ENCODE results near the gene SPG7. TPM values are rescaled to one million over a fixed set of nuclear protein-coding genes. Genes with fewer than 3 reads are reported as not detected.

SPG7 gene
- total RNA-seq, 1 experiment from 2014 or later: 98.5 TPM

DNA sequence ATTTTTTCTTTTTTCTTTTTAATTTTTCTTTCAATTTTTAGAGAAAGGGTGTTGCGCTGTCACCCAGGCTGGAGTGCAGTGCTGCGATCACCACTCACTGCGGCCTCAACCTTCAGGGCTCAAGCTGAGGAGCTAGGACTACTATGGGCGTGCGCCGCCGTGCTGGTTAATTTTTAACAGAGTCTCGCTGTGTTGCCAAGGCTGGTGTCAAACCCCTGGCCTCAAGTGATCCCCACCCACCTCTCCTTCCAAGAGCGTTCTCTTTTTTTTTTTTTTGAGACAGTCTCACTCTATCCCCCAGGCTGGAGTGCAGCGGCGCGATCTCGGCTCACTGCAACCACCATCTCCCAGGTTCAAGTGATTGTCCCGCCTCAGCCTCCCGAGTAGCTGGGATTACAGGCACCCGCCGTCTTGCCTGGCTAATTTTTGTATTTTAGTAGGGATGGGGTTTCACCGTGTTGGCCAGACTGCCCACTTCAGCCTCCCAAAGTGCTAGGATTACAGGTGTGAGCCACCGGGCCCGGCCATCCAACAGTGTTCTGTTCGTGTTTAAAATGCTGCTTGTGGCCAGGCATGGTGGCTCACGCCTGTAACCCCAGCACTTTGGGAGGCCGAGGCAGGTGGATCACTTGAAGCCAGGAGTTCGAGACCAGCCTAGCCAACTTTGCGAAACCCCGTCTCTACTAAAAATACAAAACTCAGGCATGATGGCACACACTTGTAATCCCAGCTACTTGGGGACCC lies 37.8 kb downstream of the SPG7 start:
- no peak for DNase-seq (ENCODE audit: low read depth)

DNA sequence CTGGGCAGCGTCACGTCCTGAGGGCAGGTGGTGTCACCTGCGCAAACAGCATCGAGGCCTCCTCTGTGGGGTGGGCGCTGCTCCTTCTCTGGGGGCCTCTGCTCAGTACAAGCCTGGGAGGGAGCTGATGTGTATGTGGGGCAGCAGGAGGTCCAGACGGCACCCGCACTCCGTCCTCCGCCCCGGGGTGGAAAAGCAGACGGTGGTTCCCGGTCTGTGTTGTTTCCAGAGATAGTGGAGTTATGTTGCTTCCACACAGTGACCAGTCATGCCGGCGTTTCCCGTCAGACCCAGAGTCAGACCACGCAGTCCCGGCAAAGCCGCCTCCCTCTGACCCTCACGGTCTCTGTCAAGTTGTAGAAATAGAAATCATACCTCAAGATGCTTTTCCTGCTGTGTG lies 38.6 kb downstream of the SPG7 start:
- no peak for DNase-seq (ENCODE audit: low read depth)

DNA sequence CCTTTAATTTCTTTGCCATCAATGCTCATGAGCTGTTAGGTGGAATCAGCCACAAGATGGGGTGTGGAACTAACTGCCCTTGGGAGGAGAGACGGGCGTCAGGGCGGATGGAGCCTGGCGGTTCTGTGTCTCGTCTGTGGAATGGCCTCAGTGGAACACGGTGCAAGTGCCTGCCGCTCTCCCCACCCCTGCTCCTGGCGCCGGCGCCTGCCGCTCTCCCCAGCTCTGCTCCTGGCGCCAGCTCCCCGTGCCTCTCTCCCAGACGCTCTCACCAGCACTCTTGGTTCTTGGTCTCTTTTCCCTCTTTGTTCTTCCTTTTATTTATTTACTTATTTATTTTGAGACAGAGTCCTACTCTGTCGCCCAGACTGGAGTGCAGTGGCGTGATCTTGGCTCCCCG lies 39.1 kb downstream of the SPG7 start:
- no peak for DNase-seq (ENCODE audit: low read depth)

DNA sequence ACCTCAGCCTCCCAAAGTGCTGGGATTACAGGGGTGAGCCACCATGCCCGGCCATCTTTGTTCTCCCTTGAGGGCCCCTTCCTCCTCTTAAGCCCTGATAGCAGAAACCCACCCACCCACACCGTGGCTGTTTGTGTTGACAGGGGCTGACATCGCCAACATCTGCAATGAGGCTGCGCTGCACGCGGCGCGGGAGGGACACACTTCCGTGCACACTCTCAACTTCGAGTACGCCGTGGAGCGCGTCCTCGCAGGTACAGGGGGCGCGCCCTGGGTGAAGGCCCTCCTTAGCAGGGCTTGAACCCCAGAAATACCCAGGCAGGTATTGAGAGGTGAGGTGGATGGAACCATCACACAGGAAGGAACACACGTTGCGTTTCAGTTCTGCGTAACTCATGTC lies 39.7 kb downstream of the SPG7 start:
- no peak for DNase-seq (ENCODE audit: low read depth)

DNA sequence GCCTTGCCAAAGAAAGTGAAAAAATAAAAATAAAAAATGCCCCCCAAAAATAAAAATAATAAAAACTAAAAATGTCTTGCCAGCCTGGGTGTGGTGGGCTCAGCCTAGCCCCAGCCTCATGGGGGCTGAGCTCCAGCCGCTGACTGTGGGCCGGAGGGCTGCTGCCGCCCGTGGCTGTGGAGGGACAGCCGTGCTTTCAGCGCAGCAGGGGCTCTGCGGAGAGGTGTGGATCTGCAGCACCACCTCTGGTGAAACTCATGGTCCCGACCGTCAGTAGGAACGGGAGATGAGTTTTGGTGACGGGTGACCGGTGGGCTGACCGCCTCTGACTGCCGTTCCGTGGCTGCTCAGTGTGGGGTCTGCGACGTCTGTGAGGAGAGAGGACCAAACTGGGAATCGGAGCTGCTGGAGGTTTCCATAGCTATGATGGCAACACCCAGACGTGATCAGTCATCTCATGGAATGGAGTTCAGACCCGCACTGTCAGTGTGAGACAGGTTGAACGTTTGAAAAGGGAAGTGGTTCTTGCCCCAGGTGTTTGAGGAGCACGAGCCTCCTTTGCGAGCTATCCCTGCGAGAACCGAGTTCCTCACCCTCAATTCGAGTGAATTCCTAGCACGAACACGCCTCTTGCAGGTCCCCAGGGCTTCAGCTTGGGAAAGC lies 40.3 kb downstream of the SPG7 start:
- DNase-seq (ENCODE audit: low read depth): no peak

DNA sequence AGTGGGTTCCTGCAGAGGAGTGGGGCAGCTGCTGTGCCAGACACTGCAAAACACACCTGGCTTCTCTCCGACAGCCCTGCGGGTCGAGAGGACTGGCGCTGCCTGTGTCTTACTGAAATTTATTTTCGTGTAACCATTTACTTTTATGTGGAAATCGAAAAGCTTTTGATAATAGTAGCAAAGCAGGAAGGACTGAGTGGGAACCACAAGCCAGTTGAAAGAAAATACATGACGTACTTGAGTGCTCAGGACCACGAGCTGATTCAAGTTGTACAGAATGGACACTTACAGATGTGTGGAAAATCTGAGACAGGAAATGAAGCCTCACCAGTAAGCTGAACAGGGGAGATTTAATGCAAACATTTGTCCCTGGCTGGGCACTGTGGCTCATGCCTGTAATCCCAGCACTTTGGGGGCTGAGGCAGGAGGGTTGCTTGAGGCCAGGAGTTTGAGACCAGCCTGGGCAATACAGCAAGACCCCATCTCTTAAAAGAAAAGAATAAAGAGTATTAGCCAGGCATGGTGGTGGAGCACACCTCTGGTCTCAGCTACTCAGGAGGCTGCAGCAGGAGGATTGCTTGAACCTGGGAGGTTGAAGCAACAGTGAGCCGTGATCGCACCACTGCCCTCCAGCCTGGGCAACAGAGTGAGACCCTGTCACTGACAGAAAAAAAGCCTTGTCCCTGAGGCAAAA lies 41.0 kb downstream of the SPG7 start:
- DNase-seq (ENCODE audit: low read depth): no peak

DNA sequence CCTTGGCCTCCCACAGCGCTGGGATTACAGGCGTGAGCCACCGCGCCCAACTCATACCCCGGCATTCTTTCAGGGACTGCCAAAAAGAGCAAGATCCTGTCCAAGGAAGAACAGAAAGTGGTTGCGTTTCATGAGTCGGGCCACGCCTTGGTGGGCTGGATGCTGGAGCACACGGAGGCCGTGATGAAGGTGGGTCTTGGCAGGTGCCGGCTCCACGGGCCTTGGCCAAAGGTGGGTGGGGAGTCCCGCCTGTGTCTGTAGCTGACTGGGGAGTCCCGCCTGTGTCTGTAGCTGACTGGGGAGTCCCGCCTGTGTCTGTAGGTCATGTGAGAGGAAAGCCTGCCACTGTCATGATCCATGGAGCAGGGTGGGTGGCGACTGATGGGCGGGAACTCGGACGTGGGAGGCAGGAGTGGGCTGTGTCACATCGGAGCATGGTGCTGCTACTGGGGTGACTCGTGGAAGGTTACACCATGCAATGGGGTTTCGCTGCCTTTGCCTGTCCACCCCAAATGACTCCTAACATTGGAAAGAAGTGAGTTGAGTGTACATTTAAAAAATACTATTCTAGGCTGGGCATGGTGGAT lies 42.3 kb downstream of the SPG7 start:
- DNase-seq (ENCODE audit: low read depth): no peak

DNA sequence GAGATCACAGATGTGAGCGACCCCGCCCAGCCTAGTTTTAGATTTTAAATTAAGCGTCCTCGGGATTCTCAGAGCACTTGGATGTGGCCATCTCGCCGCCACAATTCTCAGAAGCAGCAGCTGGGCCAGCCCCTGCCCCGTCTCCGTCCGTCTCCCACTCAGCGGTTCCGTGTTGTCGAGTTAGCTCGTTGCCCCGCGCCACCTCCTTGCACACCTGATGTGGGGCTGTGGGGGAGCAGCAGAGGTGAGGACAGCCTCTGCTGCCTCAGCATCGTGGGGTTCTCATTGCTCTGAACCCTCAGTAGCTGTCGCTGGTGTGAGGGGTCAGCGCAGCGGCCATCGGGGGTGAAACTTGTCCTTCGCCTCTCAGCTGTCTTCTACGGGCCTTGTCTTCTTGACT lies 44.1 kb downstream of the SPG7 start:
- DNase-seq (ENCODE audit: low read depth): no peak

DNA sequence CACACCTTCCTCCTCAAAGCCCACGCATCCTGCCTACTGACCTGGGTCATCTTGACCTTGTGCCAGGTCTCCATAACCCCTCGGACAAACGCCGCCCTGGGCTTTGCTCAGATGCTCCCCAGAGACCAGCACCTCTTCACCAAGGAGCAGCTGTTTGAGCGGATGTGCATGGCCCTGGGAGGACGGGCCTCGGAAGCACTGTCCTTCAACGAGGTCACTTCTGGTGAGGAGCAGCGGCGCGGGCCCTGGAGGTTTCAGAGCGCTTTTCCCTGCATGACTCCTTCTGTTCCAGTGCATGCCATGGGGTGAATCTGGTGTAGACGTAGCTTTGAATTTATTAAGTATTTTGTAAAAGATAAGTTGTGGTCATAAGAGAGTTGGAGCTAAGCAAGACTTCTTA lies 44.7 kb downstream of the SPG7 start:
- no peak for DNase-seq (ENCODE audit: low read depth)

DNA sequence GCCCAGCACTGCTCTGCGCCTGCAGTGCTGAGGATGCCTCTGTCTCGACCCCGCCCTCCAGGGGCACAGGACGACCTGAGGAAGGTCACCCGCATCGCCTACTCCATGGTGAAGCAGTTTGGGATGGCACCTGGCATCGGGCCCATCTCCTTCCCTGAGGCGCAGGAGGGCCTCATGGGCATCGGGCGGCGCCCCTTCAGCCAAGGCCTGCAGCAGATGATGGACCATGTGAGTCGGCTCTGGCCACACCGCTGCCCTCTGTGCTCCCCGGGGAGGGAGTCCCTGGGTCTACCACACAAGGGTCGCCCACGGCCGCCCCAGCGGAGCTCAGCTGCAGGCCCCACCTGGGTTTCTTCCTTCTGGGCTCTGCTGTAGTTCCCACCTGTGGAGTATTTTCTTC lies 45.5 kb downstream of the SPG7 start:
- no peak for DNase-seq (ENCODE audit: low read depth)

DNA sequence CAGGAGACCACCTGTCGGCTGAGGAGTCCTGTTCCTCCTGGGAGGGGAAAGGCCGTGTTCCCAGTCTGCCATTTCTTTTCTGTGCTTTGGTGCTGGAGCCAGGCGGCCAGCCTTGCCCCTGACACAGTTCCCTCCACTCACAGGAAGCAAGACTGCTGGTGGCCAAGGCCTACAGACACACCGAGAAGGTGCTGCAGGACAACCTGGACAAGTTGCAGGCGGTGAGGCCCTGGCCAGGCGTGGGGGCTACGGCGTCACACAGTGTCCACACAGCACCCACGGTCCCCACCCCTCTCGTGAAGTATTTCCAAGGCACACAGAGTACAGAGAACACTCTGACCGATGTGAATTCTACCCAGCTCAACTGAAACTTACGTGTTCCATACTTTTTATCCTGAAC lies 46.1 kb downstream of the SPG7 start:
- no peak for DNase-seq (ENCODE audit: low read depth)

DNA sequence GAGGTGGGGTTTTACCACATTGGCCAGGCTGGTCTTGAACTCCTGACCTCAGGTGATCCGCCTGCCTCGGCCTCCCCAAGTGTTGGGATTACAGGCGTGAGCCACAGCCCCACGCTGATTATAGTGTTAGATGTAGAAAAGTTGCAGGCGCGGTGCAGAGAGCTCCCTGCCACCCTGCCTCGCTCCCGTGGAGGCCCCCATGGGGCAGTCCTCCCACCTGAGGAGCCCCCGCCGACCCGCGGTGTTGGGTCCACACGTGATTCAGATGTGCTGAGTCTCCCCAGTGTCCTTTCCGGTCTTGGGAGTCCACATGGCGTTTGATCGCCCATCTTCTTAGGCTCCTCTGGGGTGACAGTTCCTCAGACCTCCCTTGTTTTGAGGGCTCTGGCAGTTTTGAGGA lies 47.1 kb downstream of the SPG7 start:
- DNase-seq (ENCODE audit: low read depth): no peak

DNA sequence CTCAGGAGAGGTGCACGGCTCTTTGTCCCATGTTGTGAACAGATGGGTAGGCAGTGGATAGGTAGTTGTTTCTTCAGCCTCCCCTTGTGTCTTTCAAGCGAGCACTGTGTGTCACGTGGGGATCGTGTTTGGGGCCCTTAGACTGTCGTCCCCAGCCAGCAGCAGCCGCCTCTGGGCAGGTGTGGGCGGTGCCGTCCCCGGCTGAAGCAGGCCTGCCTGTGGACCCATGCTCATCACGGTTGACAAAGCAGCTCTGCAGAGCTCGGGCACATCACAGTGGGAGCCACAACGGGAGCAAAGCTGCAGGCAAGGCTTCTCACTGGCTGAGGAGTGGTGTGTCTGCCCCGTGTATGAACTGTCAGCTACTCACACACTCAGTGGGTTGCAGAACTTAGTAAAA lies 47.6 kb downstream of the SPG7 start:
- no peak for DNase-seq (ENCODE audit: low read depth)

DNA sequence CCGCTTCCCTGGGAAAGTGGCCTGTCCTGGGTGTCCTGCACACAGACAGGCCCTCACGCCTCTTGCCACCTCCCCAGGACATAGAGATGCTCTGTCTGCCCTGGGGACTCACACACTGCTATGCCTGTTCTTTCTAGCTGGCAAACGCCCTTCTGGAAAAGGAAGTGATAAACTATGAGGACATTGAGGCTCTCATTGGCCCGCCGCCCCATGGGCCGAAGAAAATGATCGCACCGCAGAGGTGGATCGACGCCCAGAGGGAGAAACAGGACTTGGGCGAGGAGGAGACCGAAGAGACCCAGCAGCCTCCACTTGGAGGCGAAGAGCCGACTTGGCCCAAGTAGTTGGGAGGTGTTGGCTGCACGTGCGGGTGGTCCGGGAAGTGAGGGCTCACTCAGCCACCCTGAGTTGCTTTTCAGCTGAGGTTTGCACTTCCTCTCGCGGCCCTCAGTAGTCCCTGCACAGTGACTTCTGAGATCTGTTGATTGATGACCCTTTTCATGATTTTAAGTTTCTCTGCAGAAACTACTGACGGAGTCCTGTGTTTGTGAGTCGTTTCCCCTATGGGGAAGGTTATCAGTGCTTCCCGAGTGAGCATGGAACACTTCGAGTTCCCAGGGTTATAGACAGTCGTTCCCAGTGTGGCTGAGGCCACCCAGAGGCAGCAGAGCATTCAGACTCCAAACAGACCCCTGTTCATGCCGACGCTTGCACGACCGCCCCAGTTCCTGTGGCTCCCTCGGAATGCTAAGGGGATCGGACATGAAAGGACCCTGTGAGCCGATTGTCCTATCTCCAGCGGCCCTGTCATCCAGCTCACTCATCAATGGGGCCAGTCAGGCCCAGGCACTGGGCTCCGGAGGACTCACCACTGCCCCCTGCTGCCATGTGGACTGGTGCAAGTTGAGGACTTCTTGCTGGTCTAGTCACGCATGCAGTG lies 48.8 kb downstream of the SPG7 start:
- DNase-seq (ENCODE audit: low read depth): peak; percentile 49

DNA sequence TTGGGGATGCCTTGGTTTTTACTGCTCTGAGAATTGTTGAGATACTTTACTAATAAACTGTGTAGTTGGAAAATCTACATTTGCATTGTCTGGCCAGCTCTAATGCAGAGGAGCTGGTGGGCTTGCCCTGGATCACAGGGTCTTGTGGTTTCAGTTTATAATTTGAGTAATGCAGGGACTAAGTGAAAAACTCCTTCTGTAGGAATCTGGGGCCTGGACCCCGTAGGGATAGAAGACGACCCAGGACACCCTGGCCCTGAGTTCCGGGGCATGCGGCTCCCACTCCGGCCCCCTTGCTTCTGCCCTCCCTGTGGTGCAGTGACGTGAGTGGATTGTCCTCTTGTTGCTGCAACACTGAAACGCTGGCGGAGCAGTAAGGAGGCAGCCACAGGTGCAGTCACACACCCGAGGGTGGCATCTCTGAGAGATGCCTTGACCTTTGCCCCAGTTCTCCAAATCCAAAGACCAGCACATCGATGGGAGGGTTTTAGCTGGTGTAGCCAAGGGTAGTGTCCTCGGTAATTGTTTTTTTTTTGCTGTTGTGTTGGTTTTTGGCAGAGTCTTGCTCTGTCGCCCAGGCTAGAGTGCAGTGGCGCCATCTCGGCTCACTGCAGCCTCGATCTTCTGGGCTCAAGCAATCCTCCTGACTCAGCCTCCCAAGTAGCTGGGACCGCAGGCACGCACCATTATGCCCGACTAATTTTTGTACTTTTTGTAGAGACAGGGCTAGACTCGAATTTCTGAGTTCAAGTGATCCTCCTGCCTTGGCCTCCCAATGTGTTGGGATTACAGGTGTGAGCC lies 49.7 kb downstream of the SPG7 start:
- no peak for DNase-seq (ENCODE audit: low read depth)

DNA sequence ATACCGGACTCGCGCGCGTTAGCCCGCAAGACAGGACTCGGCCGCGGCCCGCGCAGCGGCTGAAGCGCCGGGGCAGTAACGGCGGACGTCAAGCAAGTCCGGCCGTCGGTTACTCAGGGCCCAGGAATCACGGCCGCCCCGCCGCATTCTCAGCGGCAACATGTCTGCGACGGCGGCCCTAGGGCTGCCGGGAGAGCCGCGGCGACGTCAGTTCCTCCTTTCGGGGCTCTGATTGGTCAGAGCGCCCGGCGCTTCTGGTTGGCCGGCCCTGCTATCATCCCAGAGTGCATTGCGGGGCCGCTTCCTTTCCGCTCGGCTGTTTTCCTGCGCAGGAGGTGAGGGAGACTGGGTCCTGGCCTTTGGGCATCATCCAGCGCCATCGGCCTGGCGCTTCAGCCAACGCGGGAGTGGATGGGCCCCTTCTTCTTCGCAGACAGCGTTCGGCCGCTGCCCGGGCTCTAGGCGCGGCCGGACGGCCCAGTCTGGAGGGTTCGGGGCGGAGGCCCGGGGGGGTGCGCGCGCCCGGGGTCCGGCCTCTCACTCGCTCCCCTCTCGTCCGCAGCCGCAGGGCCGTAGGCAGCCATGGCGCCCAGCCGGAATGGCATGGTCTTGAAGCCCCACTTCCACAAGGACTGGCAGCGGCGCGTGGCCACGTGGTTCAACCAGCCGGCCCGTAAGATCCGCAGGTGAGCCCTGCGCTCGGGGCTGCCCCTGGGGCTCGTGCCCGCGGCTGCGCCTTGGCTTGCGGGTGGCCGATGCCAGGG lies 52.4 kb downstream of the SPG7 start, which contains the start of gene RPL13:
Gene RPL13 (plus strand): TSS at position 305 of the 764 bp plus-strand sequence. CDS start 278 bp downstream, at position 583.
- peak; percentile 96 for DNase-seq (ENCODE audit: low read depth)

DNA sequence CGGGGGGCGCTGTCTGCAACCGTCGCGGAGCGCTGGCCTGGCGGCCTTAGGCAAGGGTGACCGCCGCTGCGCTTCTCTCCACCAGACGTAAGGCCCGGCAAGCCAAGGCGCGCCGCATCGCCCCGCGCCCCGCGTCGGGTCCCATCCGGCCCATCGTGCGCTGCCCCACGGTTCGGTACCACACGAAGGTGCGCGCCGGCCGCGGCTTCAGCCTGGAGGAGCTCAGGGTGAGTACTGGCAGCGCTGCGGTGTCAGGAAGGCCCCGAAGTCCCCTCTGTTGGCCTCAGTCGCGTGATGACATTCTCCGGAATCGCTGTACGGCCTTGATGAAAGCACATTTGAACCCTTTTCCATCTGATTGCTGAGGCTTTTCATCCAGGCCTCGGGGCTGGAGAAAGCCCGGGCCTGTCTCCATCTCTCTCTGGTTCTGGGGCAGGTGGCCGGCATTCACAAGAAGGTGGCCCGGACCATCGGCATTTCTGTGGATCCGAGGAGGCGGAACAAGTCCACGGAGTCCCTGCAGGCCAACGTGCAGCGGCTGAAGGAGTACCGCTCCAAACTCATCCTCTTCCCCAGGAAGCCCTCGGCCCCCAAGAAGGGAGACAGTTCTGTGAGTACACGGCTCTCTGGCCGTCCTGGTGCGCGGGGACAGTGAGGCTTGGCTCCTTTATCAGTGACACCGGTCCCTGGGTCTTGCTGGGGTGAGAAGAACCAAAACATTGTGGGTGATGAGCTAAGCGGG lies 53.1 kb downstream of the SPG7 start:
- no peak for DNase-seq (ENCODE audit: low read depth)

DNA sequence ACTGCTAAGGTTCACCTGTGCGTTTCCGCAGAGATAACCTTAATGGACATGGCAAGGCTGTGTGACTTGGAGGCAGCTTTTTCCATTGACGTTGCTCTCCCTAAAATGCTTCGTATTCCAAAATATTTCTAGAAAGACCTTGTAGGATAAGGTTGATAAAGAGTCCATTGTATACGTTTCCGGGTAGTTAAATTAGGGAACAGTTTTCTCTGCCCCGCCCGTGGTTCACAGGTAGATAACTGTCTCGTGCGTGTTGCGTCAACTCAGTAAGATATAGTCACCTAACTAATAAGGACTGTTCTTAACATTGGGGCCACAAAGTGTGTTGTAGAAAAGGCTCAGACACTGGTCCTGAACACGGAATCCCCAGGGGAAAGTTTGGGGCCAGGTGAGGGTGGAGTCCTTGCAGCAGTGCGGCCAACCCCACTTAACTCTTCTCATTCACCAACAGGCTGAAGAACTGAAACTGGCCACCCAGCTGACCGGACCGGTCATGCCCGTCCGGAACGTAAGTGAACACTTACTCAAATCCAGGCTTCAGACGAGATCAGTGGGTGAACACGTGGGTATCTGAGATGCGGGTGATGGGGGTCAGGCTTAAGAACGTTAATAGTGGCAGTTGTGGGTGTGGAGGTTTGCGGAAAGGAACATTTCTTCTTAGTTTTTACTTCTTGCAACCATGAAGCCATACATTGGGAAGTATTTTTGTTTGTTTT lies 53.8 kb downstream of the SPG7 start:
- DNase-seq (ENCODE audit: low read depth): peak; percentile 52
